Caco-2 (cell line): ENCODE measurements around the gene CSMD2. TPM values are rescaled to one million over a fixed set of nuclear protein-coding genes. Genes with fewer than 3 reads are reported as not detected.

Source experiments
- BruUV-seq: library from RNA; stranded (reverse); fragments of 400-500 nt; replicated peaks from 2 replicates; lab custom pipeline; 2021; lab: Mats Ljungman, UMichigan
- CTCF ChIA-PET: fragments of 300-600 bp; sonication (Branson Sonifier 250); formaldehyde crosslinking; loops from one replicate; lab custom pipeline; 2022; ENCODE audit warnings: antibody characterized with exemption; lab: Charles Lee
- POLR2A ChIA-PET: fragments of 300-600 bp; sonication (Branson Sonifier 250); formaldehyde crosslinking; loops from one replicate; lab custom pipeline; 2022; ENCODE audit warnings: antibody characterized with exemption; lab: Charles Lee
- DNase-seq, 2 experiments: peaks; one replicate each; pipeline versions ENCODE4 v3.0.0 to v3.0.0-alpha.2; 2020 to 2022
- H3K27me3 ChIP-seq: replicated peaks from 2 replicates; pipeline ENCODE4 v1.6.0; 2011; ENCODE audit warnings: low read length; ENCODE audit not compliant: control insufficient read depth, insufficient read depth
- H3K36me3 ChIP-seq: 2 replicates; pipeline ENCODE4 v1.5.1; 2011; ENCODE audit warnings: low read length; ENCODE audit not compliant: control insufficient read depth, insufficient read depth
- H3K4me1 ChIP-seq: fragments of 250-450 bp; sonication (Bioruptor Pico); 2 replicates; pipeline ENCODE4 v1.5.1; 2020; ENCODE audit warnings: mild to moderate bottlenecking
- H3K4me3 ChIP-seq: 2 replicates; pipeline ENCODE4 v1.5.1; 2011; ENCODE audit warnings: low read depth, mild to moderate bottlenecking, control low read depth, low read length
- H3K9me3 ChIP-seq: fragments of 250-450 bp; sonication (Bioruptor Pico); 2 replicates; pipeline ENCODE4 v1.5.1; 2020; ENCODE audit warnings: mild to moderate bottlenecking, moderate library complexity
- H3K27ac Mint-ChIP-seq: one replicate; pipeline ENCODE4 v1.8.0; 2022; ENCODE audit warnings: mixed read lengths; ENCODE audit not compliant: unreplicated experiment
- H3K27me3 Mint-ChIP-seq: one replicate; pipeline ENCODE4 v1.8.0; 2022; ENCODE audit warnings: mixed read lengths; ENCODE audit not compliant: insufficient read depth, unreplicated experiment
- H3K36me3 Mint-ChIP-seq: one replicate; pipeline ENCODE4 v1.8.0; 2022; ENCODE audit warnings: mild to moderate bottlenecking, mixed read lengths; ENCODE audit not compliant: insufficient read depth, unreplicated experiment
- H3K4me1 Mint-ChIP-seq: one replicate; pipeline ENCODE4 v1.8.0; 2022; ENCODE audit warnings: low read depth, mixed read lengths; ENCODE audit not compliant: unreplicated experiment
- H3K4me3 Mint-ChIP-seq: one replicate; pipeline ENCODE4 v1.8.0; 2022; ENCODE audit warnings: mild to moderate bottlenecking, moderate library complexity, mixed read lengths; ENCODE audit not compliant: unreplicated experiment
- H3K9me3 Mint-ChIP-seq: one replicate; pipeline ENCODE4 v1.8.0; 2022; ENCODE audit warnings: mixed read lengths; ENCODE audit not compliant: unreplicated experiment
- intact Hi-C: fragments of 100-400 bp; cut with micrococcal nuclease; formaldehyde crosslinking; loops from one replicate; pipeline ENCODE4 v1.10.0; 2022; ENCODE audit not compliant: unreplicated experiment
- total RNA-seq: library from RNA; stranded (reverse); gene quantifications from 2 replicates; pipeline ENCODE4 v1.2.3, GENCODE V29; 2022
- TF ChIP-seq, protein P1 (sequence below), 2 experiments: fragments of 200-600 bp in 1 of 2; IDR thresholded peaks; 1 replicate in 1 of 2; 2 replicates in 1 of 2; pipeline versions ENCODE4 v1.5.1 to v1.8.0; 2011 to 2022; ENCODE audit warnings: antibody characterized with exemption in 1 of 2, control low read depth in 1 of 2, inconsistent platforms in 1 of 2, low read depth in 1 of 2, low read length in 1 of 2, mild to moderate bottlenecking in 1 of 2, moderate library complexity in 1 of 2; ENCODE audit not compliant: insufficient read depth in 1 of 2, severe bottlenecking in 1 of 2, unreplicated experiment in 1 of 2

The CSMD2 gene
- total RNA-seq, 1 experiment from 2014 or later, result not detected

DNA sequence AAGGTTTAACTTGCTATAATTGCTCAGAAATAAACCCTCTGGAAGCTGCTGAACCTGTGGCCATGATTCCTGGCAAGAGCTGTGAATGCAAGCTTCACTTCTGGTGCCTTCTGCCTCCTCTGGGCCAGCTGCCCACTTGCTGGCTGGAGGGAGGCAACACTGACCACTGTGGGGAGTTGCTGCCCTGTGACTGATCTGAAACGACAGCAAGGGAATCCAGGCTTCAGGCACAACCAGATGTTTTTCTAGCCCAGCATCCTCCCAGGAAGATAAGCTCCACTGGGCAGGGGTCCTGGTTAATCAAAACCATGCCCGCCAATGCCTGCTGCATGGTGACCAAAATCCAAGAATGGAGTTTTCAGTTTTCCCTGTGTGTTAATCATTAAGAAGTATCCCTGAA is 481.1 kb downstream of the CSMD2 start:
- no TSS peak for BruUV-seq
- Histone ChIP-seq H3K36me3 (no peaks in the 10 kb centered on the region), H3K9me3 (no peaks in the 10 kb centered on the region), H3K4me1 (no peaks in the 10 kb centered on the region), H3K27me3 (no peaks in the 10 kb centered on the region), H3K4me3 (no peak overlapping the region)
- POLR2A ChIA-PET, result no interaction called here
- TF ChIP-seq, protein P1, sequence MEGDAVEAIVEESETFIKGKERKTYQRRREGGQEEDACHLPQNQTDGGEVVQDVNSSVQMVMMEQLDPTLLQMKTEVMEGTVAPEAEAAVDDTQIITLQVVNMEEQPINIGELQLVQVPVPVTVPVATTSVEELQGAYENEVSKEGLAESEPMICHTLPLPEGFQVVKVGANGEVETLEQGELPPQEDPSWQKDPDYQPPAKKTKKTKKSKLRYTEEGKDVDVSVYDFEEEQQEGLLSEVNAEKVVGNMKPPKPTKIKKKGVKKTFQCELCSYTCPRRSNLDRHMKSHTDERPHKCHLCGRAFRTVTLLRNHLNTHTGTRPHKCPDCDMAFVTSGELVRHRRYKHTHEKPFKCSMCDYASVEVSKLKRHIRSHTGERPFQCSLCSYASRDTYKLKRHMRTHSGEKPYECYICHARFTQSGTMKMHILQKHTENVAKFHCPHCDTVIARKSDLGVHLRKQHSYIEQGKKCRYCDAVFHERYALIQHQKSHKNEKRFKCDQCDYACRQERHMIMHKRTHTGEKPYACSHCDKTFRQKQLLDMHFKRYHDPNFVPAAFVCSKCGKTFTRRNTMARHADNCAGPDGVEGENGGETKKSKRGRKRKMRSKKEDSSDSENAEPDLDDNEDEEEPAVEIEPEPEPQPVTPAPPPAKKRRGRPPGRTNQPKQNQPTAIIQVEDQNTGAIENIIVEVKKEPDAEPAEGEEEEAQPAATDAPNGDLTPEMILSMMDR (IDR thresholded peaks at IDR 0.05; ENCODE audit: insufficient read depth in 1 of 2, low read depth in 1 of 2, low read length in 1 of 2, severe bottlenecking in 1 of 2, unreplicated experiment in 1 of 2), result no peak
- Mint-ChIP-seq H3K4me3 (no peak overlapping the region), H3K27ac (no peak overlapping the region), H3K9me3 (no peaks in the 10 kb centered on the region), H3K27me3 (peaks cover 18% of the 10 kb centered on the region), H3K4me1 (no peaks in the 10 kb centered on the region), H3K36me3 (no peaks in the 10 kb centered on the region)
- no peak for DNase-seq
- intact Hi-C loops, result no loop called here
- CTCF ChIA-PET, result no interaction called here

- H3K27me3 ChIP-seq, result no peaks in the 10 kb centered on the region
- TF ChIP-seq, protein P1 (IDR thresholded peaks at IDR 0.05; ENCODE audit: insufficient read depth in 1 of 2, low read depth in 1 of 2, low read length in 1 of 2, severe bottlenecking in 1 of 2, unreplicated experiment in 1 of 2), result no peak
- ChIA-PET CTCF (no interaction called here), POLR2A (no interaction called here)
- intact Hi-C loops, result no loop called here
- H3K4me1 Mint-ChIP-seq, result no peaks in the 10 kb centered on the region
- no peaks in the 10 kb centered on the region for H3K36me3 Mint-ChIP-seq
- H3K9me3 ChIP-seq, result no peaks in the 10 kb centered on the region
- H3K4me3 Mint-ChIP-seq, result no peak overlapping the region
- no peaks in the 10 kb centered on the region for H3K36me3 ChIP-seq
- no peak overlapping the region for H3K27ac Mint-ChIP-seq
- no TSS peak for BruUV-seq
- no peaks in the 10 kb centered on the region for H3K9me3 Mint-ChIP-seq
- no peak overlapping the region for H3K4me3 ChIP-seq
- no peaks in the 10 kb centered on the region for H3K4me1 ChIP-seq
- peaks cover 14% of the 10 kb centered on the region for H3K27me3 Mint-ChIP-seq
- DNase-seq, result no peak
These were observed 482.7 kb downstream of the CSMD2 start for GRCh38 chr1:33682371-33682770.

DNA sequence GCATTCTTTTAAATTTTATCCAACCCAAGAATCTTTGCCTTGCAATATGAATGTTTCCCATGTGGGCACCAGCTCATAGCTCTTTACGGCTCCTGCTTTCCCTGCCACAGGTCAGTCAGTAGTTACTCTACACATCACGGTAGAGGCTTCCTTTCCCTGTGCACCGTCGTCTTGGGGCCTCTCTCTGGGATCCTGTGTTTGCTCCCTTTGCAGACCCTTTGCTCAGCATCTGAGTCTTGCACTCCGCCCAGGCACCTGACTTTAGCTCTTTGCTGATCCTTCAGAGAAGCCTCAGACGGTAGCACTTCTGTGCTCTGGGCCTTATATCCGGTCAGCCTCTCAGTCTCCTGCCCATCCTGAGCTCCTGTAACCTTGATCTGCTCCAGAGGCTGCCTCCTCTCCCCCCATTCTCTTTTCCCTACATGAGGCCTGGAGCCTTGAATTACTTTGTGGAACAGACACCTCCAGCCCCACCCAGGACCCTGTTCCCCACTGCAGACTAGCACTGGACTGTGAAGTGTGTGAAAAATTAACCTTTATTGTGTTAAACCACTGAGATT is 484.7 kb downstream of the CSMD2 start:
- Histone ChIP-seq H3K36me3 (no peaks in the 10 kb centered on the region), H3K4me3 (no peak overlapping the region), H3K4me1 (no peaks in the 10 kb centered on the region), H3K27me3 (no peaks in the 10 kb centered on the region), H3K9me3 (no peaks in the 10 kb centered on the region)
- ChIA-PET POLR2A (no interaction called here), CTCF (interaction anchor here (0.6 kb wide), 1 partner anchor 52 kb away, joined by 4 read pairs; no protein-coding TSS in a partner anchor)
- intact Hi-C loops, result no loop called here
- DNase-seq, result no peak
- H3K27me3 Mint-ChIP-seq, result peaks cover 10% of the 10 kb centered on the region
- BruUV-seq, result no TSS peak
- H3K36me3 Mint-ChIP-seq, result no peaks in the 10 kb centered on the region
- TF ChIP-seq, protein P1 (IDR thresholded peaks at IDR 0.05; ENCODE audit: insufficient read depth in 1 of 2, low read depth in 1 of 2, low read length in 1 of 2, severe bottlenecking in 1 of 2, unreplicated experiment in 1 of 2), result no peak
- H3K9me3 Mint-ChIP-seq, result no peaks in the 10 kb centered on the region
- H3K4me3 Mint-ChIP-seq, result no peak overlapping the region
- no peak overlapping the region for H3K27ac Mint-ChIP-seq
- H3K4me1 Mint-ChIP-seq, result no peaks in the 10 kb centered on the region
